GM12891 (cell line): ENCODE measurements around the gene FAM9B. TPM values are rescaled to one million over a fixed set of nuclear protein-coding genes. Genes with fewer than 3 reads are reported as not detected.

Experiments
- DNase-seq: peaks from one replicate; pipeline ENCODE4 v3.0.0; 2011; ENCODE audit warnings: low spot score; ENCODE audit not compliant: insufficient read length
- FAIRE-seq: peaks from 2 replicates; lab custom pipeline; 2011; peaks lifted over from hg19 to GRCh38; lab: Jason Lieb, UNC
- PAX5 ChIP-seq: IDR thresholded peaks from 2 replicates; pipeline ENCODE4 v1.6.1; 2011; ENCODE audit warnings: low read length, moderate library complexity, mild to moderate bottlenecking; ENCODE audit not compliant: insufficient read depth, severe bottlenecking
- POLR2A ChIP-seq: IDR thresholded peaks from 2 replicates; pipeline ENCODE4 v1.6.1; 2011; ENCODE audit warnings: low read depth, low read length, control low read depth
- POLR2AphosphoS5 ChIP-seq: IDR thresholded peaks from 2 replicates; pipeline ENCODE4 v1.6.1; 2011; ENCODE audit warnings: low read depth, low read length, control low read depth
- POU2F2 ChIP-seq: IDR thresholded peaks from 2 replicates; pipeline ENCODE4 v1.6.1; 2011; ENCODE audit warnings: low read depth, mild to moderate bottlenecking, control low read depth, low read length, moderate library complexity
- SPI1 ChIP-seq: IDR thresholded peaks from 2 replicates; pipeline ENCODE4 v1.6.1; 2011; ENCODE audit warnings: low read depth, low read length, control low read depth
- TAF1 ChIP-seq: IDR thresholded peaks from 2 replicates; pipeline ENCODE4 v1.6.1; 2011; ENCODE audit warnings: low read depth, low read length, control low read depth
- polyA plus RNA-seq: library from polyadenylated mRNA; unstranded; fragments of >200 nt; gene quantifications from one replicate; pipeline ENCODE4 v1.2.1, GENCODE V29; 2012; ENCODE audit warnings: low read depth, missing spikeins, inconsistent platforms; ENCODE audit not compliant: missing spikeins

FAM9B gene
- polyA plus RNA-seq, result not detected

GRCh38 chrX:9033989-9034388 is at the start of gene FAM9B:
Gene FAM9B, minus strand, starts transcription at chrX:9034127. Its CDS starts 1,141 bp downstream, at chrX:9032986.
- FAIRE-seq (no peak), DNase-seq (no peak)
- no peak for TF ChIP-seq SPI1

DNA sequence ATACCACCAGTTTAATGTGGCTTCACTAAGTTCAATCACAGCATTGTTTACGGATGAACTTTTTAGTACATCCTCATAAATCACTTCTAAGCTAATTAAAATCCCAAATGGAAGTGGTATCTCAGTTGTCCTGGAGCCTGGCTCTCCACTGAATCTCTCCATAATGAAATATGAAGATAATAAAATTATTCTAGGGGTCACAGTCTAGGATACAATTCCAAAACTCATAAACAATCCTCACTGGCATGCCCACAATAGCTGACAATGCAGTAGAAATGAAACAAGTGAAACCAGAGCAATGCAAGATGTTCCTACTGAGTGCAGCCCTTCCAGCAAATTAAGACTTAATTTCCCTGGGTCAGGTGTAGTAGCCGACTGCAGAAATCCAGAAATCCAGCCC is 47.3 kb upstream of the FAM9B start:
- no peak for FAIRE-seq
- TF ChIP-seq POU2F2, result no peak
- no peak for TF ChIP-seq POLR2A
- TF ChIP-seq SPI1, result no peak
- TF ChIP-seq TAF1, result no peak
- TF ChIP-seq POLR2AphosphoS5, result no peak
- no peak for TF ChIP-seq PAX5
- DNase-seq, result no peak

DNA sequence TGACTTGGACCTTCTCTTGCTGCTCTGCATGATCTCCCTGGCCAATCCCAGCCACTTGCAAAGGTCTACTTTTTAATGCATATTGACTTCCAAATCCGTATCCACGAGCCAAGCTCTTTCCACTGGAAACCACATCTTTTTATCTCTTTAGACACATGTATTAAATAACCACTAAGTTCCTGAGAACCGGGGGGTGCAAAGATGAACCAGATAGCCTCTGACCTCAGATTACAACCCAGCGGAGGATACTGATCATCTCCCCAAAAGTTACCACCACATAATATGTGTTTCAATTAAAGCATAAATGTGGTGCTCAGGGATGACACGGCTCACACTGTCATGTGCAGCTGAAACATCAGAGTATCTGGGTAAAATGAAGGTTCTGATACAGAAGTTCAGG is 40.4 kb upstream of the FAM9B start:
- TF ChIP-seq POLR2AphosphoS5 (no peak), TAF1 (no peak), POLR2A (no peak), PAX5 (no peak), POU2F2 (no peak), SPI1 (no peak)
- FAIRE-seq (no peak), DNase-seq (no peak)

- FAIRE-seq (no peak), DNase-seq (no peak)
- TF ChIP-seq TAF1 (no peak), SPI1 (no peak), PAX5 (no peak), POU2F2 (no peak), POLR2AphosphoS5 (no peak)
Observed at GRCh38 chrX:9072281-9072680, 38.4 kb upstream of the FAM9B start.

GRCh38 chrX:9071031-9071650 is 37.2 kb upstream of the FAM9B start:
- FAIRE-seq (no peak), DNase-seq (no peak)
- TF ChIP-seq POLR2AphosphoS5, result no peak
- TF ChIP-seq SPI1, result no peak
- TF ChIP-seq PAX5, result no peak
- no peak for TF ChIP-seq POU2F2
- no peak for TF ChIP-seq TAF1
- TF ChIP-seq POLR2A, result no peak

DNA sequence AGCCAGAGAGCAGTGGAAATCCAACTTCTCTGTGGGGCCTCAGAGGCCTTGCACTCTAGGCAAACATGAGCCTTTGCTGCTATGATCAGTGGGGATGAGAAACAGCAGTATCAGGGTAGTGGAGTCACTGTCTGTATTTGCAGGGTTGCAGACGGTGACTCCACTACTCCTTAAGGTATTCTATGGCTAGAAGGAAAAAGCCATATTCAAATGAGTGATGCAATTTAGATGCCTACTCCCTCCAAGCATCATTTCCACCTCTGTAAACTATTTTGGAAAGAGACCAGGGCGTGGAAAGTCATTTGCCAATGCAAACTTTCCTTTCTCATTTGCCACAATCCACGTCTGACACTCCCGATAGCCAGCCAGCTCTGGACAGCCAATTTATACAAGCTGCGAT is 35.6 kb upstream of the FAM9B start:
- no peak for DNase-seq
- no peak for FAIRE-seq
- TF ChIP-seq POLR2A, result no peak
- TF ChIP-seq POLR2AphosphoS5, result no peak
- no peak for TF ChIP-seq SPI1
- TF ChIP-seq POU2F2, result no peak
- TF ChIP-seq PAX5, result no peak
- no peak for TF ChIP-seq TAF1

DNA sequence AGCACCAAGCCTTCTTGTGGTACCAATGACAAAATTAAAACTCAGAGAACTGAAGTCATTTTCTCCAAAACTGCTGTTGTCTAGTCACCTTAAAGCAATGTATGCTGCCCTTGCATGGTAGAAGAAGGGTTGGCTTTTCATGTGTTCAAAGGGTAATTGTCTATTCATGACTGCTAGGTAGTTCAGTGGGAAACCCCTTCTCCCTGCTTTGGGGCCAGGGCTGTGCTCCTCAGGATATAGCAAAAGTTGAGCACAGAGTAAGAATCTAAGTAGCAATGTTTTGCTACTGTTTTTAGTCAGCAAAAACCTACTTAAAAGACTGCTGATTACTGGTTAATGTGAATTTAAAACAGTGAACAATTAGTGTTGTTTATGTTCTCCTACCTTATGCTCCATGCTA is 30.8 kb upstream of the FAM9B start:
- FAIRE-seq, result no peak
- no peak for TF ChIP-seq SPI1
- TF ChIP-seq PAX5, result no peak
- no peak for TF ChIP-seq TAF1
- TF ChIP-seq POLR2A, result no peak
- TF ChIP-seq POU2F2, result no peak
- TF ChIP-seq POLR2AphosphoS5, result no peak
- DNase-seq, result no peak

DNA sequence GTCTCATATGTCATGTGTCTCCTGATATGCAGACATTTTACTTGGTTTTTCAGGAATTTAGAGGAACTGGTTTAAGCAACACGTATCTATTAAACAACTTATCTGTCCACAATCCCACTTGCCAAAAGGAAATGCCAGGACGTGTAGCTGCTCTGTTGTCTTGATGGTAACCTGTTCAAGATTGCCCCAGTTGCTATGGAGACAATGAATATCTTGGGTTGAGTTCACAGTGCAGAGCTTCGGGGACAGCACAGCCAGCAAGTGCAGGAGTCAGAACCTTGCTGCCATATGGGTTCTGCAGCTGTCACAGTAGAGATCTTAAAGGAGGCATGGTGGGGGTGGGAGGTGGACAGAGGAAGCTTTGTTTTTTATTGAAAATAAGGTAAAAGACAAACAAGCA is 28.7 kb upstream of the FAM9B start:
- no peak for DNase-seq
- TF ChIP-seq POLR2A (no peak), PAX5 (no peak), POU2F2 (no peak), TAF1 (no peak), SPI1 (no peak), POLR2AphosphoS5 (no peak)
- FAIRE-seq, result no peak

DNA sequence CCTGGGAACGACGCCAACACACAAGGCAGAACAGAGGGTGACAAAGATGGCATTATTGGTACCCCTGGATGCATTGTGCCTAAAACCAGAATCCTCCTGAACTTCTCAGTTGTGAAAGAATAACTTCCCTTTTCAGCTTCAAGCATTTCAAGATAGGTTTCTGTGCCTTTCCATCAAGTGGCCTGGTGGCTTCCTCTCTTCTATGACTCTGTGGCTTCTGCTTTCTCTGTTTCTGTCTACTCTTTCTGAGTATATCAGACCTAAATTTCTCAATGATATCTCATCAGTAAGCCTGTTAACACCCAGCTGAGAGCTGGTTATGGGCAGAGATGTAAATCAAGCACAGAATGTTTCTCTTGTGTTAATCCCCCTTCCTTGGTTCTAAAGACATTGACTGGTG is 21.4 kb upstream of the FAM9B start:
- FAIRE-seq, result no peak
- DNase-seq, result no peak
- TF ChIP-seq TAF1 (no peak), POLR2AphosphoS5 (no peak), SPI1 (no peak), POLR2A (no peak), POU2F2 (no peak), PAX5 (no peak)

GRCh38 chrX:9052081-9052480 is 18.2 kb upstream of the FAM9B start:
- DNase-seq (no peak), FAIRE-seq (no peak)
- no peak for TF ChIP-seq SPI1
- TF ChIP-seq TAF1, result no peak
- no peak for TF ChIP-seq POU2F2
- no peak for TF ChIP-seq POLR2A
- no peak for TF ChIP-seq PAX5
- TF ChIP-seq POLR2AphosphoS5, result no peak
